Prostate gland (tissue), 2 donors: ENCODE results near the gene MEIOB. TPM values are rescaled to one million over a fixed set of nuclear protein-coding genes. Genes with fewer than 3 reads are reported as not detected.

Source experiments
- DNase-seq: peaks from one replicate; pipeline ENCODE4 v3.0.0-alpha.2; 2019; ENCODE audit warnings: low spot score
- H3K27ac ChIP-seq, 2 donors: fragments of 200-600 bp; sonication (generic); 2 replicates each; pipeline ENCODE4 v1.5.1; 2017 to 2019
- H3K27me3 ChIP-seq: fragments of 200-600 bp; sonication (generic); replicated peaks from 2 replicates; pipeline ENCODE4 v1.5.1; 2019; ENCODE audit not compliant: insufficient read depth
- H3K36me3 ChIP-seq, 2 donors: fragments of 200-600 bp; sonication (generic); 1 replicate in 1 of 2; 2 replicates in 1 of 2; pipeline versions ENCODE4 v1.5.1 to v1.8.1; 2017 to 2019
- H3K4me1 ChIP-seq: fragments of 200-600 bp; sonication (generic); replicated peaks from 2 replicates; pipeline ENCODE4 v1.5.1; 2019
- H3K4me3 ChIP-seq, 2 donors: fragments of 200-600 bp; sonication (generic); 2 replicates each; pipeline ENCODE4 v1.5.1; 2017 to 2019
- H3K9me3 ChIP-seq: fragments of 200-600 bp; sonication (generic); 2 replicates; pipeline ENCODE4 v1.5.1; 2017
- CTCF ChIP-seq, 4 experiments: fragments of 200-600 bp in 2 of 4; fragments of 450-650 bp in 2 of 4; sonication (generic) in 2 of 4; IDR thresholded peaks; 1 replicate in 3 of 4; 2 replicates in 1 of 4; pipeline ENCODE4 v1.5.1; 2016 to 2019; ENCODE audit warnings: antibody characterized with exemption in 4 of 4, mild to moderate bottlenecking in 2 of 4, moderate library complexity in 2 of 4
- POLR2A ChIP-seq: fragments of 450-650 bp; IDR thresholded peaks from one replicate; pipeline ENCODE4 v1.6.1; 2016; ENCODE audit warnings: antibody characterized with exemption, mild to moderate bottlenecking
- POLR2AphosphoS5 ChIP-seq: sonication (generic); formaldehyde crosslinking; IDR thresholded peaks from one replicate; pipeline ENCODE4 v1.6.1; 2017; ENCODE audit warnings: antibody characterized with exemption
- WGBS: methylation state at CpG from one replicate; pipeline ENCODE4 v1.1.5; 2018; 5-methylcytosine and 5-hydroxymethylcytosine counted together
- intact Hi-C: fragments of 100-400 bp; cut with DNase I; formaldehyde crosslinking; loops from one replicate; pipeline ENCODE4 v1.14.2; 2022
- total RNA-seq, 2 donors: library from RNA; depleted of rRNA; stranded (reverse); fragments of >200 nt; gene quantifications; one replicate each; pipeline ENCODE4 v1.1.0, GENCODE V29; 2016

The MEIOB gene
- total RNA-seq, 2 donors from 2014 or later, result 14.4 TPM; not detected in 1

DNA sequence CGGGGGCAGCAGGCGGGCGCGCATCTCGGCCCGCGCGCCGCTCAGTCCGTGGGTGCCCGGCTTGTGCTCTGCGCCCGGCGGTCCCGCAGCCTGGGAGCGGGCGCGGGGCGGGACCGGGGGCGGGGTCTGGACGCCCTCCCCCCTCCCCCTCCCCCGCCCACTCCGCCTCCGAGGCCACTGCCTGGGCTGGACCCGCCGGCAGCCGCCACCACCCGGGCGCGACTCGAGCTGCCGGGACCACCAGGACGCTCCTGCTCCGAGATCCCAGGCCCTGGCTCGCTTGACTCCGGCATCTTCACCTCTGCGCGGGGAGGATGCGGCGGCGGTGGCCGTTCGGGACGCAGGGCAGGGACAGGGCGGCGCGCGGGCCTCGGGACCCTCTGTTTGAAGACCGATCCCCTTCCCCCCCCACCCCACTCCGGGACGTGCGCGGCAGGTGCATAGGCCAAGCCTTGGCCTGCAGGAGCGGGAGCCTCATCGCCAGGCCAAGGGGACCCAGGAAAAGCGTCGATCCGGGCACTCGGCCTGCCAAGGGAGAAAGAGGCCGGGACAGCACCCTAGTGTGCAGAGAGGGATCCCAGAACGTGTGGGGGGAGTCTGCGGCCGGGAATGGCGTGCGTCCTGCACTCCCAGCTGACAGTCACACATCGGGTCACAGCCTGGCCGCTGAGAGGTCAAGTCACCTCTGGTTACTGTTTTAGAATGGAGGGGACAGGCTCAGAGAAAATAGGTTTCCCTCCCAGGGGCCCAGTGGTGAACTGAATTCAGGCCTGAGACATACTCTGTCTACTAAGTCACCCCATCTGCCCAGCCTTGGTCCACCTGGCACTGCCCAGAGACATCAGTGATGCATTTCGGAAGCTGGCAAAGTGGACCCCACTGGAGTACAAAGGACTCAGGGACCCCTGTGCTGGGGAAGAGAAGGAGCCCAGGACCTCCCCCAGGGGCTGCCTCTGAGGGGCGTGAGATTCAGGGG is 46.7 kb upstream of the MEIOB start, which contains the start of gene HS3ST6:
Gene HS3ST6, minus strand, starts transcription at position 65 of the 976 bp plus-strand sequence. CDS start 92 bp downstream, outside the sequence.
- Histone ChIP-seq H3K36me3 (no peaks in the 10 kb centered on the region), H3K27me3 (peaks cover 42% of the 10 kb centered on the region), H3K4me1 (no peaks in the 10 kb centered on the region), H3K27ac (no peak within 1 kb of the TSS), H3K9me3 (no peaks in the 10 kb centered on the region), H3K4me3 (no peak within 1 kb of the TSS)
- intact Hi-C loops, result no loop called here
- 5% methylated on average over 41 of the region's 71 CpGs for WGBS
- TF ChIP-seq POLR2A (no peak), CTCF (IDR thresholded peaks at IDR 0.05) (no peak), POLR2AphosphoS5 (no peak)
- no peak for DNase-seq

DNA sequence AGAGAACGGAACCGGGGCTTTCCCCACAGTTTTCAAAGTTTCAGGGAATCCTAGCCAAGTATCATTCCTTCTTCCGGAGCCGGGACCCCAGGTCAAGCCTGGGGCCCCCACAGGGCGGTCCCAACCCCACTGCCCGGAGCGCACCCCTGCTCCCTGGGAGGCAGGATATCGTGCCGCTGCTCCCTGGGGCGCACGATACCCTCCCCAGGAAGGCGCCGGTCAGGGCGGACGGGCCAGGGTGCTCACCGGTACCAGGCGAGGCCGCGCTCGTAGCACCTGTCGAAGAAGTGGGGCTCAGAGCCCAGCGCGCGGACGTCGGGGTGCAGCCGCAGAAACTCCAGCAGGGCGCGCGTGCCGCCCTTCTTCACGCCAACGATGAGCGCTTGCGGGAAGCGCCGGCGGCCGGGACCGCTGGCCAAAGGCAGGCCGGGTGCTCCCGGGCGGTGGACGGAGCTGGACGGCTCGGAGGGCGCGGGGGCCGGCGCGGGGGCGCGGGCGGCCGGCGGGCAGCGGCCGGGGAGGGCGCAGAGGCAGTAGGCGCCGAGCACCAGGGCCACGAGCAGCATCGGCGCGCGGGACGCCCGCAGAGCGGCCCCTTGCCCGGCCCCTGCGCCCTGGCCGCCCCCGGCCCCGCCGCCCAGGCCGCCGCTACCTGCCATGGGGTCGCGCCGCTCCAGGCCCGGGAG is 45.8 kb upstream of the MEIOB start:
- H3K27ac ChIP-seq, result no peak overlapping the region
- no peaks in the 10 kb centered on the region for H3K4me1 ChIP-seq
- no peak overlapping the region for H3K4me3 ChIP-seq
- H3K9me3 ChIP-seq, result no peaks in the 10 kb centered on the region
- WGBS, result under 1% methylated on average over 43 of the region's 81 CpGs
- H3K36me3 ChIP-seq, result no peaks in the 10 kb centered on the region
- H3K27me3 ChIP-seq, result peaks cover 36% of the 10 kb centered on the region
- DNase-seq, result no peak
- no peak for TF ChIP-seq POLR2A
- TF ChIP-seq CTCF (IDR thresholded peaks at IDR 0.05), result no peak
- TF ChIP-seq POLR2AphosphoS5, result no peak
- intact Hi-C loops, result no loop called here

DNA sequence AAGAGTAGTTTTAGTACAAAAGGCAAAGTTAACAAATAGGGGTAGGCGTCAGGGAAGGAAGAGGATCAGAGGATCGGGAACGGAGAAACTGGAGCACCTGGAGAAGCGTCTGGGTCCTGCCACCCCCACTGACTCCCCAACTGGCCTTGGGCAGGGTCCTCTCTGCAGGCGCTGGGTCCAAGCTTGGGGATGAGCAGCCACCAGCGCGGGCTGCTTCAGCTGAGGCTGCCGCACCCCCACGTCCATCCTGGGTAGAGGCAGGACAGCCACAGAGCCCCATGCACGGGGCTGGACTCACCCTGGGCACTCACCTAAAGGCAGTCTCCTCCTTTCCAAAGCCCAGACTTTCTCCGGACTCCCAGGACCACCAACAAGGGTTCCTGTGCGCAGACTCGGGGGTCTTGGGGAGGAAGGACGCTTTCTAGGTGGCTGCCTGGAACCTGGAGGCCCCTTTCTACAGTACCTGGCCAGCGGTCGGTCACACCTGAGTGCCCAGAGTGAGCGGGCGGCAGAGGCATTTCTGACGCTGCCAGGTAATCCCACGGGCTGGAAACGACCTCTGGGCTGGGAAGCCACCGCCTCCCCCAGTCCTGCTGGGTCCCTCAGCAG is 45.2 kb upstream of the MEIOB start:
- 11% methylated on average over 18 of the region's 22 CpGs for WGBS

DNA sequence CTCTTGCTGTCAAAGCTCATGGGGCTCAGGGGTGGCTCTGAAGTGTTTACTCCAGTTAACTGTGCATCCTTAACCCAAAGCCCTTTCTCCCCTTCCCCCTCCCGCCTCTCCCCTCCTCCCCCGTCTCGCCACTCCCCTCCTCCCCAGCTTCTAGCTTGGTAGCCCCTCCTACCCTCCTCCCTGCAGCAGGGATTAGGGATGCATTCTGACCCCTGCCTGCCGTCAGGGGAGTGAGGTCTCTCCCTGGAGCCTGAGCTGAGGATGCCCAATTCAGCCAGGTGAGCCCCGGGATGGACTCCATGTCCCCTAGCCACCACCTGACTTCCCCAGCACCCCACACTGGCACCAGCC is 44.7 kb upstream of the MEIOB start:
- no peaks in the 10 kb centered on the region for H3K9me3 ChIP-seq
- no peaks in the 10 kb centered on the region for H3K36me3 ChIP-seq
- H3K27me3 ChIP-seq, result peaks cover 36% of the 10 kb centered on the region
- intact Hi-C loops, result no loop called here
- no peak overlapping the region for H3K4me3 ChIP-seq
- no peak overlapping the region for H3K27ac ChIP-seq
- WGBS, result 20% methylated on average over 5 of the region's 5 CpGs
- no peak for DNase-seq
- H3K4me1 ChIP-seq, result no peaks in the 10 kb centered on the region
- TF ChIP-seq POLR2AphosphoS5, result no peak
- no peak for TF ChIP-seq CTCF (IDR thresholded peaks at IDR 0.05)
- TF ChIP-seq POLR2A, result no peak

More for the DNA sequence above, 45.2 kb upstream of the MEIOB start:
- intact Hi-C loops, result no loop called here
- H3K4me3 ChIP-seq, result no peak overlapping the region
- no peaks in the 10 kb centered on the region for H3K9me3 ChIP-seq
- no peak for DNase-seq
- TF ChIP-seq CTCF (IDR thresholded peaks at IDR 0.05), result no peak
- TF ChIP-seq POLR2A, result no peak
- TF ChIP-seq POLR2AphosphoS5, result no peak
- no peaks in the 10 kb centered on the region for H3K36me3 ChIP-seq
- H3K4me1 ChIP-seq, result no peaks in the 10 kb centered on the region
- H3K27ac ChIP-seq, result no peak overlapping the region
- H3K27me3 ChIP-seq, result peaks cover 36% of the 10 kb centered on the region
